A204.1 (cell line): Measurements from ENCODE around the gene GAD2.

Experiments
- FAIRE-seq: peaks from 2 replicates; lab custom pipeline; 2012; peaks lifted over from hg19 to GRCh38; lab: Jason Lieb, UNC

Gene GAD2

DNA sequence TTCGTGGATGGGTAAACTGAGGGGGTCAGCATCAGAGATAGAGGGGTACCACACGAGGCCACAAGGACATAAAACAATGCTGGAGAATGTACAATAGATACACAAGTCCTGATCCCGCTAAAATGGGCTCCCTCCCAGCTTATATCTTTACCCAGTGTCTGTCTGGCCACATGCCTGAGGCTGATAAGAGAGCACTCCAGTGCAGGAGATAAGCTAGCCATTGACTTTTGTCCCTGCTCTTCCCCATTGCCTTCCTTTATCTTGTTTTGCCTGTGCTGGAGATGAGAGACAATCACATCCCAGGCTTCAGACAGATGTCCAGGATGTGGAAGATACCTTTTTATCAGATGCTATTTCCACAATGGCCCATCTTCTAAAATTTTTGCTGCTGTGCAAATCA is 6.0 kb downstream of the GAD2 start:
- no peak for FAIRE-seq

DNA sequence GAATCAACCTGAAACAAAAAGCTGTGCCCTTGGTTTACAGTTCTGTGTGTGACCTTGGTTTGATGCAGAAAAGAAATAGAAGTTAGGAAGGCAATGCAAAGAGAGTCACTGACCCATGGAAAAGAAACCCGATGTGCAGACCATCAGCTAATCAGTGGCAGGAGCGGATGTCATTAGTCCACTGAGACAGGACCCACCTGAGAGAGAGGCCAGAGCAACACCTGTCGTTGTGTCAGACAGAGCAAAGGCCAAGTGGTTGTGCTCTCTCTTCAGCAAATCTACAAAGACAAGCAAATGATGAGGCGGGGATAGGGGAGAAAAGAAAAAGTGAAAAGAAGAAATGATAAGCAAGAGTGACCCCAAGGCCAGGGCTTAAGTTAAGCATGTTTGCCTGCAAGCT is 8.7 kb downstream of the GAD2 start:
- FAIRE-seq: no peak

DNA sequence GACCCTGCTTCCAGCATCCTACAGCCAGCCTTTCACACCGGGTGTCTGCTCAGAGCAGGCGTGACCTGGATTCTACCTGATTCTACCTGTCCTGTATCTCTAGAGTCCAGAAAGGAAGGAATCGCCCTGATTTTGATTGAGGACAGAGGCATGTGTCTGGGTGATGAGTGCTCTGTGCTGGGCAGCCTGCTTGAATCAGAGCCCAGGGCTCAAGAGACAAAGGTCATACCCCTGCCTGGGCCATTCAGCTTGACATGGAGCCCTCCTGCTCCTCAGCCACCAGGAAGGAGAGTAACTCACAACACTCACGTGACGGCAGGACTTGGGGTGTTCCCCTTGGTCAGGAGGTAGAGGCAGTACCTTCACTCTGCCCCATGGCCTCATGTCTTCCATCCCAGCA is 11.2 kb downstream of the GAD2 start:
- FAIRE-seq: no peak

DNA sequence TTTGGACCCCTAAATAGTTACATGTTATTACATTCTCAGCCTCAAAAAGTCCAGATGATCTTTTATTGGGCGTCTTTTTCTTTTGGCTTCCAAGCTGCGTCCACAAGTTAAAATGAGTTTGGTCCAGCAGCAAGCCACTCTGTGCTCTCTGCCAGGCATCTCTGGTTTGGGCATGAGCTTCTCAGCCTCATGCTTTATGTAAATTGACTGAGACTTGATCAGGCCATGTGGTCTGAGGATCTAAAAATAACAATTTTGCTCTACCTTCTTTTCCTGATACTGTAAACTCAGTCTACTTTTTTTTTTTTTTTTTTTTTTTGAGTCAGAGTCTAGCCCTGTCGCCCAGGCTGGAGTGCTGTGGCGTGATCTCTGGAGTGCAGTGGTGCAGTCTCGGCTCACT is 15.6 kb downstream of the GAD2 start:
- no peak for FAIRE-seq

DNA sequence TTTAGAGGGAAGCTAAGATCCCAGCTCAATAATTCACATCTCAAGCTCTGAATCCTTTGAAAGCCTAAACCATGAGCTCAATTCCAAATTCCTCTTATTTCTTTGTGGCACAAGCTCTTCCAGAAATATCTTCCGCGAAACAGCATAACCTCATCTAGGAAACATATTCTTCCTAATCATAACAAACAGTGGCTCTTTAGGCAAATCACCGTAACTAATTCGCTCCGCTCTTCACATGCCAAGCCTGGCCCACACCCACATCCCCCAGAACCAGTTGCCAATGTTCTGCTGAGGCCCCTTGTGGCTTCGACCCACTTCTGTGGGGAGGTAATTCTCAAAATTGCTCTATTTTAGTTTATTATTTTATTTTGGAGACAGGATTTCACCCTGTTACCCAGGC is 19.2 kb downstream of the GAD2 start:
- no peak for FAIRE-seq

DNA sequence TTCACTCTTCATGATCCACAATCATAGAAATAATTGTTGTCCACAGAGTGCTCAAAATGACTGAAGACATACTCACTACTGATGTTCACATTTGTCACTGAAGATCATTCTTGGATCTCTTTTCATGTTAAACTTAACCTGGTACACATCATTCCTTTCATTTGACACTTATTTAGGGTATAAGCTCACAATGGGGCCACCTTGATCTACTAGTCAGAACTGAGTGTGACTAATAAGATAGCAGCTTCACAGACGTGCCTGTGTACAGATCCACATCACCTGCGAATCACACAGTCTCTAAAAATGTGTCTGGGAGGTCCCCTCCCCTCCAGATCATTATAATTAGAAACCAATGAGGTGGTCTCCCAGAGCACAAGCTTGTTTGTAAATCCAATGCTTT is 21.8 kb downstream of the GAD2 start:
- no peak for FAIRE-seq

DNA sequence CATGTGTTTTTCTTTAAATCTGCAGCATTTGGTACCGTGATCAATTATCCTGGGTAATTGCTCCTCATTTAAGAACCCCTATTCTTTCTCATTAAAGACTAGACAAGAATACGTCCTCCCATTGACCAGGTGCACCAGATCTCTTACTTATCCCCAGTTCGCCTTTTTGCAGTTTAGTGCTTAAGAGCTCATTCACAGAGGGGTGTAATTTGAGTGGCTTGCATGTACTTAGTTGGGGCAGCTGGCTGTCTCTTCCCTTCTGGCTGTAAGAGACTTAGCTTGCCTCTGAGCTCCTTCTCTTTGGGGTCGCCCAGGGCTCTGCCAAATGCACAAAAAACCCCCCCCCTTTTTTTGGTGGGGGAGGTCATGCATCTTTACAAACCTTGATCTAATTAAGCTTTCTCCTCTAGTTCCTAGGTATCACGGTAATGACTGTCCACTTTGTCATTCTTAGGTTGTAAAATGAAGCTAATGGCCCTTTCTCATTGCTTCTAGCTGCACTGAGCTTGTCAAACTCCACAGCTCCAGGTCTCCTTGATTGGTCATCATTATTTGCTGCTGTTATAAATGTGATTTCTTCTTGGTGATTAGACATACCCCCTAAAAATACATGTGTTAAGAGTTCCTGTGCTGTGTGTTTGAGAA is 26.3 kb downstream of the GAD2 start:
- no peak for FAIRE-seq

DNA sequence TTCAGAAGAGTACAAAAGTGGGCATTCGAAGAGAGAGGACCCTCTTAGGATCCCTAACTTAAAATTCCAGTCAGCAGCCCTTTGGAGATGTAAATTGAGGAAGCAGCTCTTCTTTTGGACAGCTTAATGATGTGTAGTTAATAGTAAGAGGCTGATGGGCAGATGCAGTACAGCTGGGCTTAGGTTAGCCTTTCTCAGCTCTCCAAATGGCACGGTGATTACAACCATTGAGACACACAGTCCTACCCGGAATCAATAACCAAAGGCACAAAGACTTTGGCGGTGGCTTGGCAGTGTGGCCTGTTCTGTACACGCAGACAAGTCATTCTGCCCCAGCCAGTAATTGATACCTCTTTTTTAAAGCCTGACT is 26.8 kb downstream of the GAD2 start:
- FAIRE-seq: no peak

DNA sequence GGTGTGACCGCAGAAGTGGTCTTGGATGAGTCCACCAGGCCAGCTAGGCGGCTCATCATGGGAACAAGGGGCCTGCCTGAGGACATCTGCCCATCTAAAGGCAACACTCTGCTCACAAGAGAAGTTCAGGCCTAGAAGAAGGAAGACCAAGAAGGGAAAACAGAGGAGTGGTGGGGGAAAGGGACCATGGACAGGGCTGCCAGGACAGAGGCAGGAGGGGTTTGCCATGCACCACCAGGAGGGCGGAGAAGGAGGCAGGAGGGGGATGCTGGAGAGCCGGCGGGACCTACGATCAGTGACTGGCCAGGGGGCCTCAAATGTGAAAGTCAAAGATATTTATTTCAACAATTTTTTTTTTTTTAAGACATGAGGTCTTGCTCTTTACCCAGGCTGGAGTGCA is 33.1 kb downstream of the GAD2 start:
- FAIRE-seq: no peak

DNA sequence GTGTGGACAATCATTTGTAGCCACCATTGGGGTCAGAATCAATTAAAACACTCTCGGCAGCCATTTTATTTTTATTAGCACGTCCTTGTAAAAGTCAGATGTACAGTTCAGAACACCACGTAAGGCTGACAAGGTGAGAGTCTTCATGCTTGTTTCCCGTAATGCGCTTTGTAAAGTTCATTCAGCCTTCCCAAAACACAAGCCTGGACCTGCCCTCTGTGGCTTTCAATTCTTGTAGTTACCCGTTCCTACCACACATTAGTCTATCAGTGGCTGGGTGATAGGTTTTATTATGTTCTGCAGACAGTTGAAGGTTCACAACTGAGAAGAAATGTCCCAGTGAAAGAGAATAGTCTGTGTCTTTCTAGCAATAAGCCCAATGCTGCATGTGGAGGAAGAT is 35.4 kb downstream of the GAD2 start:
- FAIRE-seq: no peak

DNA sequence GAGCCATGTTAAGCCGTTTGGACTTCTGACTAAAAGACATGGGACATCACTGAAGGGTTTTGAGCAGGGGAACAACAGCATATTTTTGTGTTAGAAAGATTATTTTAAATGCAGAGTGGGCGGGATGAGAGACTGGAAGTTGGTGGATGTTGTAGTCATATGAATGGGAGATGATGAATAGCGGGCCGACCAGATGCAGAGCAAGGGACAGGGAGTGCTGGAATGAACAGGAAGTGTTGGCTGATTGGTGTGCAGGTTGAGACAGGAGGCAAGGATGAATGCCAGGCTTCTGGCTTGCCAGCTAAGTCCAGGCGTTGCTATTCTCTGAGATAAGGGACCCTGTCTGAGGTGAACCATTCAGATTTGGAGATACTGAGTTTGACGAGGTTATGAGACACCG is 38.0 kb downstream of the GAD2 start:
- no peak for FAIRE-seq

DNA sequence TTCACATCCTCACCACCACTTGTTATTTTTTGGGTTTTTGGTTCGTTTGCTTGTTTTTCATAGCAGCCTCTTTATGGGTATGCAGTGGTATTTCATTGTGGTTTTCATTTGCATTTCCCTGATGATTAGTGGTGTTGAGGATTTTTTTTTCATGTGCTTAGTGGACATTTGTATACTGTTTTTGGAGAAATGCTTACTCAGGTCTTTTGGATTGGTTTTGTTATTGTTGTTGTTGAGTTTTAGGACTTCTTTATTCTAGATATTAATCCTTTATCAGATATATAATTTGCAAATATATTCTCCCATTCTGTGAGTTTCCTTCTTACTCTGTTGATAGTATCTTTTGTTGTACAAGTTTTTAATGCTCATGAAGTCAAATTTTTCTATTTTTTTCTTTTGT is 42.8 kb downstream of the GAD2 start:
- FAIRE-seq: no peak

DNA sequence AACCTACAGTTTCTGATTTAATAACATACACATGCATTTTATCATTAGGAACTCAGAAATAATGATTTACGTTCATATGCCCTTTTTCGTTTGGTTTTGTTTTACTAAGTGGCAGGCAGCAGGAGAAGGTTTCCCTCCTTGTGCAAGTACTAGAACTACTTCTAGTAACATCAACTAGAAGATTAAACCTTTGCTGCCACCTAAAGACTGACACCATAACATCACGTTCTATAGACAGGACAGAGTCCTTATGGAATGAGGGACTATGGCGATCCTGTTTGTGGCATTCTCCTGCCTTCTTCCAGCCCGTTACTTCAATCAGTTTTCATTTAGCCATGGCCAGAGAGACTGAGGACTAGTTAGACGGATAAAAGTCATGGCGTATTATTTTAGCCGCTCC is 53.2 kb downstream of the GAD2 start:
- FAIRE-seq: peak; percentile 93

DNA sequence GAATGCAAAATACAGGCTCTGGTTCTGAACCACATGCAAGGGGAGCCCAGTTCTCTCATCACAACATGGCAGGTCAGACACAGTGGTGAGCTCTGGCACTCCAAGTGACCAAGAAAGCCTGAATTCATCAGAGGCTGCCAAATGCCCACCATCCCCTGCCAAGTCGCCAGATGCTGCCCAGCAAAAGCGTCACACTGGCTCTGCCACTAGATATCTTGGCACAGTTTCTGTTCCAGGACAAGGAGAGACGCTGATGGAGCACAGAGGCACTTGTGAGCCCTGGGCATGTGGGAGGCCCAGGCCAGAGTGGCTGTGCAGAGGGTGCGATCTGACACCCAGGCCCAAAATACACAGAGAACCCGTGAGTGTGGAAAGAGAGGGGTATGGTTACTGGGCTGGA is 57.8 kb downstream of the GAD2 start:
- FAIRE-seq: no peak

DNA sequence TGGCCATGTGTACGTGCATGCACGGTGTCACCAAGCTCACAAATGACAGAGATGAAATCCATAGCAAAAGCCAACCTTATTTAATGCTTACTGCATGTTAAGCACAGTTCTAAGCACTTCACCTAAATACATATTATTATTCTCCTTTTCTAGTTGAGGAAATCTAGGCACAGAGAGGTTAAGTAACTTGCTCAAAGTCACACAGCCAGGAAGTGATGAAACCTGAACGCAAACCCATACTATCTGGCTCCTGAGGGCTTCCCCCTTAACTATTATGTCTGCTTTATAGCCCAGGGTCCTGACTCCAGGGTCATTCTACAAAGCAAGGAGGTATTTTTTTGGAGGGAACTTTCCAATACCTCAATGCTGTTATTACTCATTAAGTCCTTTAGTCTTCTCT is 61.7 kb downstream of the GAD2 start:
- no peak for FAIRE-seq

DNA sequence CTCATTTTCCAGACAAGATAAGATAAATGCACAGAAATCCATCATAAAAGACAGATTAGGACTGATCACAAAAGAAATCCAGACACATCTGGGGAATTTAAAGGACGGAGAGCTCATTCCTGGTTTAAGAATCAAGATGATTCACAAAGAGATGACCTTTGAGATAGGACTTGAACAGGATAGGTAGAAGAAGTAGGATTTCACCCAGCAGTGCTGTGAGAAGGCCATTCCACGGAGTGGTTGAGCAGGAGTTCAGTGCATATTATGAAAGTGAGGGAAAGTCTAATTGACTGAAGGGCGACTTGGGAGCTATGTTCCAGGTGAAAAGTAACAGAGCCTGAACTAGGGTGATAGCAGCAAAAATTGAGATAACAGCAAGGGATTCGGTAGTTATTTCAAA is 73.7 kb downstream of the GAD2 start:
- FAIRE-seq: no peak

DNA sequence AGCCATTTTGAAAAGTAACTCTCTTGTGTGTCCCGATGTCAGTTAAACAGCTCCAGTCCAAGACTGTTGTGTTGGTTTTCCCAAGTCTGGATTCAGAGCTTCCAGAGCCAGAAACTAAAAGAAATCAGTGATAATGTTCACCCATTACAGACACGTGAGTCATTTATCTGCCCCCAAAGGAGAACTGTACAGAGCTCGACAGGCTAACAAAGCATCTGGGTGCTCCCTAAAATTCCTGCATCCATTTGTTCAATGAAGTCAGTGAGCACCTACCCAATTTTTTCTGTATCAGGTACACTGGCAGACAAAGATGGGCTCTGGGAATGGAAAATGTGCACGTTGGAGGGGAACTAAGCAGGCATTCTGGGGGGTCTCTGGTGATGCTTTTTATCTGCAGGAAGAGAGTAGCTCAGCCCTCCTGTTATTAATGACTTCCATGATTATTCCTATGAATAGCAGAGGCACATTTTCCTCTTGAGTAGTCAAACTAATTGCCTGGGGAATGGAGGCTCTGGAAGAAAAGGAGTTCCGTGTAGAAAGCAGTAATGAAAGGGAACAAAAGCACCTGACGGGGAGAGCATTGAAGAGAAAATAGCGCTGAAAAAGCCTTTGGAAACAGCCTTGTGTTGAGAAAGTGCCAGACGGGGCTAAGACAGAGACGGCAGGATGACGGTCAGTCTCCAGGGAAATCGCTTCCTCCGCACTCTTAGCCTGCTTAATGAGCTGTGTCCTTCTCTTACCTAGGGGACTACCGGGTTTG is 75.3 kb downstream of the GAD2 start:
- no peak for FAIRE-seq

DNA sequence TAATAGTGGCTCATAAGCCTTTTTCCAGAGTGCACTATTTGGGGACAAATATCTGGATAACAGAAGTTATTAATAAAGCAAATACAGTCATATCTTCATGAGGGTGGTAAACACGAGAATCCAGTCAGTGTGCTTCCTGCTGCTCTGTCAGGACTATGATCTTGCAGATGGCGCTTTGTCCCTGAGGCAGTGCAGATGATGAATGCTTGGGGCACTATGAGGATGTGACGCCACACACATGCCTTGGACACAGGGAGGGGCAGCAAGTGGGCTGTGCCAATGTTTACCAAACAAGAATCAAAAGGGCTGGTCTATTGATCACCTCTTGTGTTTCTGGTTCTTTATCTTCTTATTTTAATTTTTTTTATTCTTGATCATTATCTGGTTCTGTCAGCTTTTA is 79.8 kb downstream of the GAD2 start:
- FAIRE-seq: no peak

DNA sequence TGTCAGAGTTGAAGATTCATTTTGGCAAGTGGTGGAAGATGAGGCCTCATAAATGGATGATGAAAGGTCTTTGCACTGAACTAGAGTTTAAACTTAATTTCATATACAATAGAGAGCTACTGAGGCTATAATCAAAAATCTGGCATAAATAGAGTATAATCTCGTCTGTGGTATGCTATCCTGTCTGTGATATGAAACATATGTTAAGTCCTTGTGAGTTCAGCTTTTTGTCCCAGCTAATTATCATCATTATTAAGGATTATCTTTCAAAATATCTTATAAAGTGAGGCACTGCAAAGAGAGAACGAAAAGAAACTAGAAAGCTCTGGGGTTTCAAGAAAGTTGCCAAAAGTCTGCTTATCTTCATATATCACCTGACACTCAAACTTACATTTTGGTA is 83.4 kb downstream of the GAD2 start:
- FAIRE-seq: no peak

DNA sequence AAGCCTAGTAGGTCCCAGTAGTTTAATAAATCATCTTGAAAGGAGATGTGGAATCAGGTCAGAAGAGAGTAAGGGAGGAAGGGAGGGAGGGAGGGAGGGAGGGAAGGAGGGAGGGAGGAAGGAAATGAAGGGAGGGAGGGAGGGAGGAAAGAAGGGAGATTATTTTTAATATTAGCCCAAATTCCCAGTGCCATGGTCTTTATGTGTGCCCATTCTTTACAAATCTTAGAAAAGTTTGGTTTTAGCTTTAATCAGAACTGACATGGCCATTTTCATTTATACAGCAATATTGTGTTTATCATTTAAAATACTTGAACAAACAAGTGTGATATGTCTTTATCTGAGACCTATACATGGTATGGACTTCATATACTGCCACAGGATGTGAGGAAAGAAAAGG is 86.8 kb downstream of the GAD2 start:
- FAIRE-seq: no peak

DNA sequence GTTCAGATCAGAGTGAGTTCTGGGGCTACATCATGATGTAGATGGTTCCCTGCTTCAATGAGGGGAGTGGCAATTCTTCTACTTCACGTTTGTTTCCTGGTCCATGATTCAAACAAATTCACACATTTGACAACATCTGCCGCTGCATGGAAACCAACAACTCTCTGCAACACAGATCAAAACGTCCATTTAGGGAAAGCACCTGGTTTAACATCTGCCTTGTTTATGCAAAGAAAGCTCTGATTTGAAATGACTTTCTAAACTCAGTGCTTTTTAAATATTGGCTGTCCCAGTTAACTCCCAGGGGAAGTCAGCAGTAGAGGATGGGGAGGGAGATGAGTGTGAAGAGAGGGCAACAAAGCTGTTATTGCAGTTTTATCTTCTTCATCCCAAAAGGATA is 93.8 kb downstream of the GAD2 start:
- FAIRE-seq: no peak

DNA sequence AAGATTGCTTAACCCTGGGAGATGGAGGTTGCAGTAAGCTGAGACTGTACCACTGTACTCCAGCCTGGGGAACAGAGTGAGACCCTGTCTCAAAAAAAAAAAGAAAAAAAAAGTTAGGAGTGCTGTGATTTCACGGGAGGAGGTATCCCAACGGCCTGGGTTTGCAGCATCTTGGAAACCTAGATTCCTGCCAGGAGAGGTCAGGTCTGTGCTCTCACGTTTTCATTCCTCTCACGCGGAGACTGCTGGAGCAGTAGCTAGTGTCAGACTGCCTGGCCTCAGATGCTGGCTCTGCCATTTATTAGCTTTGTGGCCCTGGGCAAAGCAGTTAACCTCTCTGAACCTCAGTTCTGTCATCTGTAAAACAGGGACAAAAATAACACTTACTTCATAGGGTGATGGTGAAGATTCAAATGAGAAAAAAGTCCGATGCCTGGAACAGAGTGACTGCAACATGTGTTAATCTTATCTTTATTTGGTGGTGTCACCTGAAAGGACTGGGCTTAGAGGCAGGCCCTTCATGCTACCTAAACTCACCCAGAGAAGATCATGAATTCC is 94.9 kb downstream of the GAD2 start:
- no peak for FAIRE-seq

DNA sequence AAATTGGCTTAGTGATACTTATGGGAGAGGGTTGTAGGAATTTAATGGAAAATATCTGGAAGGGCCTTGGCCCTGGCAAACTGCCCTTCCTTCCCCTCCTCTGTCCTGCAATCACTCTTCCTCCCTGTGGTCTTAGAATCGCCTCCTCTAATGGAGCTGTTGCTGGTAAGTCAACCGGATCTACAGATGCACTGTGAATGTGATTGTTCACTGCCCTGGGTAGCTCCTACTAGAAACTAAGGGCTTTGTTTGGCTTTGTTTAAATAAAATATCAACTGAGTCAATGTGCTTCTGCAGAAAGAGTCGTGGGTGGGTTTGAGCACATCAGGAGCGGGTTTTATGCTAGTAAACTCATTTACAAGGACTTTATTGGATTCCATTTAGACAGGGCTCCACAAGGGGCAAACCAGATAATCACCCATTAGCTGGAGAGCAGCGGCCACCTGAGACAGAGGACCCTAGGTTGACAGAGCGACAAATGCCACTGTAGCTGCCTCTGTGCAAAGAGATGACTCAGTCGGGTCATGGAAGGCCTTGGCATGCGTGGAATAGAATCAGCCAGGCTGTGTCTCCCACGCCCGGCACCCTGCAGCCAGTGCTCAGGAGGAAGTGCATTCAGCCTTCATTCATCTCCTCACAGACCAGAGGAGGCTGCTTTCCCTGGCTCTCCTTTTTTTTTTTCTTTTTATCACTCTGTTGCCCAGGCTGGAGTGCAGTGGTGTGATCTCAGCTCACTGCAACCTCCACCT is 97.9 kb downstream of the GAD2 start:
- no peak for FAIRE-seq
